OCI-LY7 (cell line): ENCODE results near the gene ZNF70. TPM values are rescaled to one million over a fixed set of nuclear protein-coding genes. Genes with fewer than 3 reads are reported as not detected.

Experiments
- BruUV-seq: library from RNA; stranded (reverse); fragments of 400-500 nt; replicated peaks from 2 replicates; lab custom pipeline; 2021; lab: Mats Ljungman, UMichigan
- CTCF ChIA-PET: fragments of 300-600 bp; sonication (Branson Sonifier 250); formaldehyde crosslinking; loops from one replicate; lab custom pipeline; 2022; ENCODE audit warnings: antibody characterized with exemption; ENCODE audit not compliant: unreplicated experiment; lab: Charles Lee
- POLR2A ChIA-PET: fragments of 300-600 bp; sonication (Branson Sonifier 250); formaldehyde crosslinking; loops from one replicate; lab custom pipeline; 2022; ENCODE audit warnings: antibody characterized with exemption; lab: Charles Lee
- DNase-seq: peaks from one replicate; pipeline ENCODE4 v3.0.0-alpha.2; 2015; ENCODE audit warnings: low spot score
- H2AFZ ChIP-seq: fragments of 200-600 bp; sonication (generic), shearing (Covaris generic); 2 replicates; pipeline ENCODE4 v1.6.1; 2014; ENCODE audit warnings: mild to moderate bottlenecking, antibody characterized with exemption, low read length, moderate library complexity
- H3K27ac ChIP-seq: fragments of 200-600 bp; sonication (generic); 2 replicates; pipeline ENCODE4 v1.5.1; 2014; ENCODE audit warnings: mixed run types, low read depth, mild to moderate bottlenecking, moderate library complexity, low read length, inconsistent platforms; ENCODE audit not compliant: poor library complexity, severe bottlenecking
- H3K36me3 ChIP-seq: fragments of 200-600 bp; sonication (generic); 2 replicates; pipeline ENCODE4 v1.6.1; 2014; ENCODE audit warnings: mild to moderate bottlenecking, antibody characterized with exemption, low read length, moderate library complexity, mixed read lengths; ENCODE audit not compliant: insufficient read depth
- H3K4me1 ChIP-seq: fragments of 200-600 bp; sonication (generic); 2 replicates; pipeline ENCODE4 v1.5.1; 2014; ENCODE audit warnings: mild to moderate bottlenecking, low read length; ENCODE audit not compliant: insufficient read depth, poor library complexity, severe bottlenecking
- H3K4me2 ChIP-seq: fragments of 200-600 bp; sonication (generic); 2 replicates; pipeline ENCODE4 v1.6.1; 2014; ENCODE audit warnings: mild to moderate bottlenecking, low read length
- H3K4me3 ChIP-seq: fragments of 200-600 bp; sonication (generic); 2 replicates; pipeline ENCODE4 v1.5.1; 2014; ENCODE audit warnings: mild to moderate bottlenecking, low read depth, low read length; ENCODE audit not compliant: poor library complexity, severe bottlenecking
- H3K79me2 ChIP-seq: fragments of 200-600 bp; sonication (generic); 2 replicates; pipeline ENCODE4 v1.6.1; 2016; ENCODE audit warnings: low read depth, mild to moderate bottlenecking, low read length, moderate library complexity, mixed read lengths; ENCODE audit not compliant: insufficient read depth
- H3K9me2 ChIP-seq: fragments of 200-600 bp; sonication (generic); 2 replicates; pipeline ENCODE4 v1.6.1; 2016; ENCODE audit warnings: mild to moderate bottlenecking, low read length, mixed read lengths; ENCODE audit not compliant: insufficient read depth
- H3K9me3 ChIP-seq: fragments of 200-600 bp; sonication (generic); 2 replicates; pipeline ENCODE4 v1.6.1; 2014; ENCODE audit warnings: mild to moderate bottlenecking, mixed run types, low read length, mixed read lengths
- H4K20me1 ChIP-seq: fragments of 200-600 bp; sonication (generic); 2 replicates; pipeline ENCODE4 v1.6.1; 2014; ENCODE audit warnings: mild to moderate bottlenecking, antibody characterized with exemption, low read length, moderate library complexity, mixed read lengths; ENCODE audit not compliant: insufficient read depth
- EZH2phosphoT487 ChIP-seq: fragments of 200-600 bp; sonication (generic); IDR thresholded peaks from 2 replicates; pipeline ENCODE4 v1.6.1; 2018; ENCODE audit warnings: low read depth, borderline replicate concordance, mild to moderate bottlenecking, mixed run types, antibody characterized with exemption, low read length, moderate library complexity, mixed read lengths
- intact Hi-C: fragments of 100-400 bp; cut with micrococcal nuclease; formaldehyde crosslinking; loops from one replicate; pipeline ENCODE4 v1.10.0; 2022; ENCODE audit not compliant: unreplicated experiment
- total RNA-seq, 2 experiments: library from RNA; depleted of rRNA in 1 of 2; stranded (reverse); fragments of >200 nt in 1 of 2; shearing (Covaris generic) in 1 of 2; gene quantifications; 2 replicates each; pipeline ENCODE4 v1.2.3, GENCODE V29; 2014 to 2022
- TF ChIP-seq, protein P1 (sequence below): fragments of 200-600 bp; sonication (generic); conservative IDR thresholded peaks from 2 replicates; pipeline ENCODE4 v1.5.1; 2014; ENCODE audit warnings: mild to moderate bottlenecking, antibody characterized with exemption, low read length, moderate library complexity, mixed read lengths

ZNF70 gene
- total RNA-seq, 2 experiments from 2014 or later: 6.0 to 8.4 TPM

DNA sequence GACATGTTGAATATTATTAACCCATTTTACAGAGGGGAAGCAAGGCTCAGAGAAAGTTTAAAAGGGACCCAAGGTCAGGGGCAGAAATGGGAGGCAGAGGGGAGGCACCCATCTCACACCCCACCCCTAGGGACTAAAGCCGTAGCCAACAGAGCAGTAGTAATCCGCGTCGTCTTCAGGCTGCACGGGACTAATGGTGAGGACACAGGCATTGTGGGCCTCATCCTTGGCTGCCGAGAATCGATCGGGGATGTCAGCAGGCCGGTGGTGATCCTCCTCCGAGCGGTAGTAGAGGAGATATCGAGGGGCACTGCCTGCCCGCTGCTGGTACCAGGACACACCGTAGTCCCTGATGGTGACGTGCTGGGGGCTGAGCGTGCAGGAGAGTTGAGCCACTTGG lies 1.8 kb upstream of the ZNF70 start:
- H3K36me3 ChIP-seq: no peaks in the 10 kb centered on the region; the same call in 1 of the 2 replicates
- TF ChIP-seq EZH2phosphoT487: no peak
- TF ChIP-seq, protein P1, sequence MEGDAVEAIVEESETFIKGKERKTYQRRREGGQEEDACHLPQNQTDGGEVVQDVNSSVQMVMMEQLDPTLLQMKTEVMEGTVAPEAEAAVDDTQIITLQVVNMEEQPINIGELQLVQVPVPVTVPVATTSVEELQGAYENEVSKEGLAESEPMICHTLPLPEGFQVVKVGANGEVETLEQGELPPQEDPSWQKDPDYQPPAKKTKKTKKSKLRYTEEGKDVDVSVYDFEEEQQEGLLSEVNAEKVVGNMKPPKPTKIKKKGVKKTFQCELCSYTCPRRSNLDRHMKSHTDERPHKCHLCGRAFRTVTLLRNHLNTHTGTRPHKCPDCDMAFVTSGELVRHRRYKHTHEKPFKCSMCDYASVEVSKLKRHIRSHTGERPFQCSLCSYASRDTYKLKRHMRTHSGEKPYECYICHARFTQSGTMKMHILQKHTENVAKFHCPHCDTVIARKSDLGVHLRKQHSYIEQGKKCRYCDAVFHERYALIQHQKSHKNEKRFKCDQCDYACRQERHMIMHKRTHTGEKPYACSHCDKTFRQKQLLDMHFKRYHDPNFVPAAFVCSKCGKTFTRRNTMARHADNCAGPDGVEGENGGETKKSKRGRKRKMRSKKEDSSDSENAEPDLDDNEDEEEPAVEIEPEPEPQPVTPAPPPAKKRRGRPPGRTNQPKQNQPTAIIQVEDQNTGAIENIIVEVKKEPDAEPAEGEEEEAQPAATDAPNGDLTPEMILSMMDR: no peak
- ChIA-PET POLR2A (interaction anchor here (0.6 to 2.5 kb wide), 9 partner anchors 11 to 1009 kb away, joined by 3 to 8 read pairs (median 3); partner anchors contain the start of gene SLC2A11), CTCF (no interaction called here)
- peak; percentile 82 for DNase-seq
- intact Hi-C loops: loop anchor here (1.0 to 10.0 kb wide), 4 partner anchors 14 to 818 kb away; no protein-coding TSS in a partner anchor
- no peaks in the 10 kb centered on the region for H3K9me2 ChIP-seq
- H2AFZ ChIP-seq: no peak overlapping the region
- peak overlapping the region; percentile 78 for H3K4me3 ChIP-seq
- TSS peak; percentile 87 for BruUV-seq
- H3K9me3 ChIP-seq: no peaks in the 10 kb centered on the region
- H4K20me1 ChIP-seq: no peaks in the 10 kb centered on the region
- peaks cover 11% of the 10 kb centered on the region; the same call in 1 of the 2 replicates for H3K79me2 ChIP-seq
- peak overlapping the region; percentile 95 for H3K27ac ChIP-seq
- peak overlapping the region; percentile 93 for H3K4me2 ChIP-seq
- peaks cover 58% of the 10 kb centered on the region for H3K4me1 ChIP-seq

DNA sequence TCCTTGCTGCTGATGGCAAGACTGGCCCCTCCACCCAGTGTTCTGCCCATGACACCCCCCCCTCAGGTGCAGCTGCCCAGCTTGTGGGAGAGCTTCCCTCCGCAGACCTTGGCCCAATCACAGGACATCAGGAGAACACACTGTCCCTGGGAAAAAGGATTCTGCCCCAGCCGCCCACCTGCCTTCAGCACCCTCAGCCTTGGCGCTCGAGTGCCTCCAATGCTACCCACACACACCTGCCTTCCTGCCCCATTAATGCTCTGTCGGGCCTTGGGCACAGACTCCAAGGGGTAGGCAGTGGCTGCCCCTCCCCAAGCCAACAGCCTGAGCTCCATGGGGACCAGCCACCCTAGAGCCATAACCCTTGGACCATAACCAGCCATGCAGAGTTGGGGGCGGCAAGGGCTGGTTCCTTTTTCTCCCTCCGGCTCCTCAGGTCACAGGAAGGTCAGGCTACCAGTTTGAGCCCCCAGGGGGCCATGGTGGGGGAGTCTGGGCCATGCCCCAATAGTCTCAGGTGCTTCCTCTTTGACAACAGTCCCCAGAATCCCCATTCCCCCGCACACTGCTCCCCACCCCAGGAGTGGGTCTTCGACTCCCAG lies 1.3 kb upstream of the ZNF70 start:
- Histone ChIP-seq H4K20me1 (no peaks in the 10 kb centered on the region), H3K36me3 (no peaks in the 10 kb centered on the region; the same call in 1 of the 2 replicates), H3K9me2 (no peaks in the 10 kb centered on the region), H3K4me1 (peaks cover 53% of the 10 kb centered on the region), H3K9me3 (no peaks in the 10 kb centered on the region), H3K4me3 (peak overlapping the region; percentile 78), H3K4me2 (peak overlapping the region; percentile 93), H2AFZ (no peak overlapping the region), H3K27ac (peak overlapping the region; percentile 95), H3K79me2 (peaks cover 11% of the 10 kb centered on the region; the same call in 1 of the 2 replicates)
- ChIA-PET POLR2A (interaction anchor here (0.7 to 2.5 kb wide), 4 partner anchors 11 to 1008 kb away, joined by 3 to 8 read pairs (median 4); partner anchors contain the start of gene SLC2A11), CTCF (no interaction called here)
- no TSS peak for BruUV-seq
- intact Hi-C loops: loop anchor here (1.0 to 10.0 kb wide), 4 partner anchors 14 to 817 kb away; no protein-coding TSS in a partner anchor
- no peak for TF ChIP-seq EZH2phosphoT487
- TF ChIP-seq, protein P1: peak; percentile 27; the same call in 1 of the 2 replicates
- peak; percentile 95 for DNase-seq
